ENCODE measurements around the gene CCNF.
"Not testable (repeated sequence)": the region's sequence is repeated elsewhere in the genome, so short reads cannot be mapped to it uniquely, and the experiment has no call there.

The CCNF gene

GRCh38 chr16:2437032-2437790 is 8.0 kb downstream of the CCNF start:
- DNase-seq = peak in 1 of 2 donors; percentile 45
- TF ChIP-seq, protein P1, sequence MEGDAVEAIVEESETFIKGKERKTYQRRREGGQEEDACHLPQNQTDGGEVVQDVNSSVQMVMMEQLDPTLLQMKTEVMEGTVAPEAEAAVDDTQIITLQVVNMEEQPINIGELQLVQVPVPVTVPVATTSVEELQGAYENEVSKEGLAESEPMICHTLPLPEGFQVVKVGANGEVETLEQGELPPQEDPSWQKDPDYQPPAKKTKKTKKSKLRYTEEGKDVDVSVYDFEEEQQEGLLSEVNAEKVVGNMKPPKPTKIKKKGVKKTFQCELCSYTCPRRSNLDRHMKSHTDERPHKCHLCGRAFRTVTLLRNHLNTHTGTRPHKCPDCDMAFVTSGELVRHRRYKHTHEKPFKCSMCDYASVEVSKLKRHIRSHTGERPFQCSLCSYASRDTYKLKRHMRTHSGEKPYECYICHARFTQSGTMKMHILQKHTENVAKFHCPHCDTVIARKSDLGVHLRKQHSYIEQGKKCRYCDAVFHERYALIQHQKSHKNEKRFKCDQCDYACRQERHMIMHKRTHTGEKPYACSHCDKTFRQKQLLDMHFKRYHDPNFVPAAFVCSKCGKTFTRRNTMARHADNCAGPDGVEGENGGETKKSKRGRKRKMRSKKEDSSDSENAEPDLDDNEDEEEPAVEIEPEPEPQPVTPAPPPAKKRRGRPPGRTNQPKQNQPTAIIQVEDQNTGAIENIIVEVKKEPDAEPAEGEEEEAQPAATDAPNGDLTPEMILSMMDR (IDR thresholded peaks at IDR 0.05) = no peak
- no peaks in the 10 kb centered on the region for H3K27me3 ChIP-seq
- no peaks in the 10 kb centered on the region for H3K9me3 ChIP-seq
- no peak overlapping the region for H3K27ac ChIP-seq
- H3K4me1 ChIP-seq = no peaks in the 10 kb centered on the region
- intact Hi-C loops (cut with DNase I; ENCODE audit: low total_unique reads) = no loop called here
- H3K36me3 ChIP-seq = peaks cover 0 to 44% (median 0%) of the 10 kb centered on the region in 3 donors
- H3K4me3 ChIP-seq = no peak overlapping the region

GRCh38 chr16:2438121-2438520 is 8.9 kb downstream of the CCNF start:
- H3K27me3 ChIP-seq = no peaks in the 10 kb centered on the region
- no peak overlapping the region for H3K27ac ChIP-seq
- H3K9me3 ChIP-seq = no peaks in the 10 kb centered on the region
- TF ChIP-seq, protein P1 (IDR thresholded peaks at IDR 0.05) = no peak
- no peak for DNase-seq
- no peak overlapping the region for H3K4me3 ChIP-seq
- no peaks in the 10 kb centered on the region for H3K4me1 ChIP-seq
- peaks cover 0 to 34% (median 0%) of the 10 kb centered on the region in 3 donors for H3K36me3 ChIP-seq
- intact Hi-C loops (cut with DNase I; ENCODE audit: low total_unique reads) = no loop called here

DNA sequence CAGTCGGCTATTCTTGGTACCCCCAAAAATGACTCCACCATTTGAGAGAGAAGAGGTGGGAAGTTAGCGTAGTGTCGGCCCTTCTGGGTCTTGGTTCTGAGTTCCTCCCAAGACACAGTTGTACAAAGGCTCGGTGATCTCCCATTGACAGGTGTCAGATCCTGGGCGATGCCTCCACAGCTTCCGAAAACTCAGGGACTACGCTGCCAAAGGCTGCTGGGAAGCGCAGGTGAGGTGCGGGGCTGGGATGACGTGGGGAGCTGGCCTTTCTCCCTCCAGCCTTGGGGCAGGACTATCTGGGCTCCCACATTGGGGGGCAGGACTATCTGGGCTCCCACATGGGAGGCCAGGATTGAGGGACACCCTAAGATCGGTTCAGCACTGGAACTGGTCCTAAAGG is 10.4 kb downstream of the CCNF start:
- no peaks in the 10 kb centered on the region for H3K9me3 ChIP-seq
- intact Hi-C loops (cut with DNase I; ENCODE audit: low total_unique reads) = no loop called here
- H3K36me3 ChIP-seq = peaks cover 0 to 36% (median 0%) of the 10 kb centered on the region in 3 donors
- no peak overlapping the region for H3K27ac ChIP-seq
- TF ChIP-seq, protein P1 (IDR thresholded peaks at IDR 0.05) = no peak
- H3K4me3 ChIP-seq = no peak overlapping the region
- no peak for DNase-seq
- no peaks in the 10 kb centered on the region for H3K4me1 ChIP-seq
- no peaks in the 10 kb centered on the region for H3K27me3 ChIP-seq

DNA sequence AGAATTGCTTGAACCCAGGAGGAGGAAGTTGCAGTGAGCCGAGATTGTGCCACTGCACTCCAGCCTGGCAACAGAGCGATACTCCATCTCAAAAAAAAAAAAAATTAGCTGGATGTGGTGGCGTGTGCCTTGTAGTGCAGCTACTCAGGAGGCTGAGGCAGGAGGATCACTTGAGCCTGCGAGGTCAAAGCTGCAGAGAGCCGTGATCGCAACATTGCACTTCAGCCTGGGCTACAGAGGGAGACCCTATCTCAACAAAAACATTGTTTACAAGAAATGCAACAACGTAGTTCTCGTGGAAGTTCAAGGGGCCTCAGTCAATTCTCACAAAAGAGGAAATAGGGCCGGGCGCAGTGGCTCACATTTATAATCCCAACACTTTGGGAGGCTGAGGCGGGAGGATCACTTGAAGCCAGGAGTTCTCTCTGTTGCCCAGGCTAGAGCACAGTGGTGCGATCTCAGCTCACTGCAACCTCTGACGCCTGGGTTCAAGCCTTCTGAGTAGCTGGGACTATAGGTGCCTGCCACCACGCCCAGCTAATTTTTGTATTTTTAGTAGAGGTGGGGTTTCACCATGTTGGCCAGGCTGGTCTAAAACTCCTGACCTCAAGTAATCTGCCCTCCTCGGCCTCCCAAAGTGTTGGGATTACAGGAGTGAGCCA is 12.0 kb downstream of the CCNF start:
- H3K36me3 ChIP-seq = peaks cover 0 to 46% (median 4%) of the 10 kb centered on the region in 3 donors
- intact Hi-C loops (cut with DNase I; ENCODE audit: low total_unique reads); H3K9me3 ChIP-seq; H3K27me3 ChIP-seq; H3K4me3 ChIP-seq; H3K4me1 ChIP-seq; DNase-seq; H3K27ac ChIP-seq: not testable (repeated sequence)

DNA sequence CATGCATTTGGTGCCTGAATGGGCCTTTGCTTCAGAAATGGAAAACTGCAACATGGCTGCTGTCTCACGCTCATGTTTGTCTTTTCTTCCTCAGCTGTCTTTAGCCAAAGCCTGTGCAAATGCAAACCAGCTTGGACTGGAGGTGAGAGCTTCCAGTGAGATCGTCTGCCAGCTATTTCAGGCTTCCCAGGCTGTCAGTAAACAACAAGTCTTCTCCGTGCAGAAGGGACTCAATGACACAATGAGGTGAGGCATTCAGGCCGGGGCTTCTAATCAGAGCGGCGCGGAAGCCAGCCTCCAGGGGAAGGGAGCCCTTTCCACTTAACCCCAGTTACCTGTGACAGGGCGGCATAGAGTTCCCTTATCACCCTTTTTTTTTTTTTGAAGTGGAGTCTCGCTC is 14.3 kb downstream of the CCNF start:
- Histone ChIP-seq H3K36me3 (peaks cover 0 to 54% (median 4%) of the 10 kb centered on the region in 3 donors), H3K27me3 (no peaks in the 10 kb centered on the region), H3K4me1 (no peaks in the 10 kb centered on the region), H3K9me3 (no peaks in the 10 kb centered on the region), H3K27ac (no peak overlapping the region), H3K4me3 (no peak overlapping the region)
- TF ChIP-seq, protein P1 (IDR thresholded peaks at IDR 0.05) = no peak
- intact Hi-C loops (cut with DNase I; ENCODE audit: low total_unique reads) = no loop called here
- DNase-seq = no peak

GRCh38 chr16:2447920-2448583 is 18.8 kb downstream of the CCNF start:
- intact Hi-C loops (cut with DNase I; ENCODE audit: low total_unique reads) = no loop called here
- TF ChIP-seq, protein P1 (IDR thresholded peaks at IDR 0.05) = no peak
- DNase-seq = no peak

More at GRCh38 chr16:2447920-2448583, 18.8 kb downstream of the CCNF start:
- Histone ChIP-seq H3K36me3 (peaks cover 0 to 69% (median 4%) of the 10 kb centered on the region in 3 donors), H3K4me3 (no peak overlapping the region), H3K4me1 (no peaks in the 10 kb centered on the region), H3K9me3 (no peaks in the 10 kb centered on the region), H3K27me3 (no peaks in the 10 kb centered on the region), H3K27ac (no peak overlapping the region)
